T-helper 1 cell (primary cell): ENCODE data around the gene WFDC1.
A peak's percentile ranks its signal among the peaks of the same experiment; 100 is the strongest.

Experiments
- DNase-seq, 5 donors: peaks; one replicate each; pipeline ENCODE4 v3.0.0-alpha.2; 2012 to 2020
- total RNA-seq, 4 donors: gene quantifications; one replicate each; lab custom pipeline; 2026; lab: John Stamatoyannopoulos, UW

Gene WFDC1, protein sequence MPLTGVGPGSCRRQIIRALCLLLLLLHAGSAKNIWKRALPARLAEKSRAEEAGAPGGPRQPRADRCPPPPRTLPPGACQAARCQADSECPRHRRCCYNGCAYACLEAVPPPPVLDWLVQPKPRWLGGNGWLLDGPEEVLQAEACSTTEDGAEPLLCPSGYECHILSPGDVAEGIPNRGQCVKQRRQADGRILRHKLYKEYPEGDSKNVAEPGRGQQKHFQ
- 0 reads per million in 4 donors for total RNA-seq

DNA sequence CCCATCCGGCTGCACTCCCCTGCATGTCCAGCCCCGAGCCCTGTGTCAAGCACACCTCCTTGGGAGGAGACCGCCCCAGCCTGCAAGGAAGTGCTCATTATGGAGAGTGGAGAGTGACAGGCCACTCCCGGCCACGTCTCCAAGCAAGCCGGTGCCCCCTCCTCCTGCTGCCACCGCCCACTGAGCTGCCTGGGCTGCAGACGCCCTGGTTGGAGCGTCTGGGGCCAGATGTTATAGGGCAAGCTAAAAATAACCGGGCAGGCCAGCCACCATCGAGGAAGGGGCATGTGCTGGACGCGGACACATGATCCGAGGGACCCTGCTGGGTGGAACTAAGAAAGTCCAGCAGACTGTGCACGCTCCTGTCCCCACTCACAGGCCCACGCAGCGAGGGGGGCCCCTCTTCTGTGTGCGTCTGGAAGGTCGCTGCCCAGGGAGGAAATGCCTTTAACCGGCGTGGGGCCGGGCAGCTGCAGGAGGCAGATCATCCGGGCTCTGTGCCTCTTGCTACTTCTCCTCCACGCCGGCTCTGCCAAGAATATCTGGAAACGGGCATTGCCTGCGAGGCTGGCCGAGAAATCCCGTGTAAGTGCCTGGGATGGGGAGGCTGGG is at the start of gene WFDC1:
Gene WFDC1 (plus strand): TSS at position 348 of the 612 bp plus-strand sequence. CDS start 94 bp downstream, at position 442.
- DNase-seq: no peak

DNA sequence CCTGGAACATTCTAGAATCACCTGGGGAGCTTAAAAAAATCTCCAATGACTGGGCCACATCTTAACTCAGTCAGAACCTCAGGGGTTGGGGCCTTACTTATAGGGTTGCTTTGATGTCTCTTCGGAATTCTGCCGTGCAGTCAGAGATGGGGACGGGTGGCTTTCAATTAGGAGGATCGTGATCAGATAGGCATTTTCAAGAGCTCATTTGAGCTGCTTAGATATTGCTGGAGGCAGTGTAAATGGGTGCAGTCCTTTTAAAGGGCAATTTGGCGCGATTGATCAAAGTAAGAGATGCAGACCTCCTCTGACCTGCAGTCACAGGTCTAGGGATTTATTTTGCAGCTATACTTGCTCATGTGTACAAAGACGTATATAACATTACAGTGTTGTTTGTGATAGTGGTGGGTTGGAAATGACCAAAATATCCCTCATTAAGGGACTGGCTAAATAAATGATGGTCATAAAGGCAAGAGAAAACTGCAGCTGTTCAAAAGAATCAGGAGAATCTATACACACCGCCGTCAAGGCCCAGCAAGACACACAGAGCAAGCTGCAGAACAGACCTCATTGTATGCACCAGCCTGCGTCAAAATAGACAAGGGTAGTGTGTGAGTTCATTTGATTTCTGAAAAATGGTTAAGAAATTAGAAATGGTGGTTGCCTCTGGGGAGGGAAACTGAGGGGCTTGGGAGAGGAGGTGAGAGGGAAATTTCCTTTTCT is 48.6 kb upstream of the WFDC1 start:
- no peak for DNase-seq

DNA sequence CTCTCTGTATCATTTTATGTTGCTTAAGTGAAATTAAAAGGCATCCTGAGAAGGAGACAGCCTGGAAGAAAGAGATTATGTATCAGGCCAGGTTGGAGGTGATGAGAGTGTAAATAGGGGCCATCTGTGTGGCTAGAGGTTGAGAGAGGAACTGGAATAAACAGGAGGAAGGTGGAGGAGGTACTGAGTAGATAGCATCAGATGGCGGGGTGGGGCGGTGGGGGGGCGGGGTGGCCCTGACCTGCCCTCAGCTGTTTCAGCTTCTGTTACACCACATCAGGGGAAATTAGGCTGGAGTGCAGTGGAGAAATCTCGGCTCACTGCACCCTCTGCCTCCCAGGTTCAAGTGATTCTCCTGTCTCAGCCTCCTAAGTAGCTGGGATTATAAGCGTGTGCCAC is 48.0 kb upstream of the WFDC1 start:
- no peak for DNase-seq

DNA sequence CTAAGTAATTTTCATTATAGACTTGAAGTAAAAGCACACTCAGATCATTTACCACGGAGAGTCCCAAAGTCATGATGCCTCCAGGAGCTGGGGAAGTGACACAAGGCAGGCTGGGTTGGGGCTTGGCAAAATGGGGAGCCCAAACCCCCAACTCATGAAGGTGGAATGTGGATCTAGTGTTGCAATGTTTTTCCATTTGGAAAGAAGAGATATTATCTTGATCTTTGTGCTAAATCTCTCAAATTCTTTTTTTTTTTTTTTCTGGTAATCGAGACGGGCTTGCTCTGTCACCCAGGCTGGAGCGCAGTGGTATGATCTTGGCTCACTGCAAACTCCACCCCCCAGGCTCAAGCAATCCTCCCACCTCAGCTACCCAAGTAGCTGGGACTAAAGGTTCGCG is 47.3 kb upstream of the WFDC1 start:
- no peak for DNase-seq

DNA sequence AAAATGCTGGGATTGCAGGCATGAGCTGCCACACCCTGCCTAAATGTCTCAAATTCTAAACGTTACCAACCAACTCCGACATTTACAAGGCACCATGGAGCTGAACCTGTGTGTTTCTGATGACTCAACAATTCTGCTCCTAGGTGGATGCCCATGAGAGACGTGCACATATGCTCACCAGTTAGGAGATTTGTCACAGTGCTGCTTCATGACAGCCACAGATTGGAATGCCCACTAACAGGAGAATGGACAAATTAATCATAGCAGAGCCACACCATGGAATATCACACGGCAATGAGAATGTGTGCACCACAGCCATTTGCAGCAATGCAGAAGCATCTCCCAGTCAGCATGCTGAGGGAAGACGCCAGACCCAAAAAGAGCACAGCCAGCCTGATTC is 46.8 kb upstream of the WFDC1 start:
- no peak for DNase-seq

DNA sequence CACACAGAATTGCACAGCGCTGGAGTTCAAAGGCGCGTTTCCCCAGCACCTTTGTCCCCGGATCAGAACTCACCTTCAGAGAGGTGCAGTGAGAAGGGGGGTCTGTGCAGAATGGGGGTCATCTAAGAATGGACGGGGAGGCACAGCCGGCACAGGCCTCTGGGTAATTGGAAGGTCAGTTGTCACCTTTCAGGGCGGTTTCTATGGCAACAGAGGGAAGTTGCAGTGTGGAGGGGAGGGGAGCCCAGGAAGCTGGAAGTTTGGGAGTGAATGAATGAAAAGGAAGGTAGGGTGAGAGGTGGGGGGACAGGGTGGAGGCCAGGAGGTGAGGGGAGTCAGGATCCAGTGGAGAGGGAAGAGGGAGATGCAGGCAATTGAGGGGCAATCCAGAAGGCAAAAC is 42.5 kb upstream of the WFDC1 start:
- DNase-seq: no peak

DNA sequence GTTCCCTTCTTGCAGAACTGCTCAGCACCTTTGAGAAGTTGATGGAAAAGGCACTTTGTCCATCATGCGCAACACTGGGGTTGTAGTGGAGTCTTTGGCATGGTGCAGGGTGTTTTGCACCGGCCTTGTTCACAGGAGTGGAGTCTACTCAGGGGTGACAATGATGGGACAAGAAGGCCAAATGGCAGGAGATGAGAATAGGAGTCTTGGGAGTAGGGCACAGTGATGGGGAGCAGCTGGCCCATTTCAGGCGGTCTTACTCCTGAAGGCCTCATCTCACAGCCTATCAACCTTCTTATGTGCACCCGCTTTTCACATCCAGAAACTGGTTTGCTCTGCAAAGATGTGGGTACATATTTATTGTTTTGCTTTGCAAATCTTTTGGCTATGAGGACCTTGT is 41.5 kb upstream of the WFDC1 start:
- no peak for DNase-seq

DNA sequence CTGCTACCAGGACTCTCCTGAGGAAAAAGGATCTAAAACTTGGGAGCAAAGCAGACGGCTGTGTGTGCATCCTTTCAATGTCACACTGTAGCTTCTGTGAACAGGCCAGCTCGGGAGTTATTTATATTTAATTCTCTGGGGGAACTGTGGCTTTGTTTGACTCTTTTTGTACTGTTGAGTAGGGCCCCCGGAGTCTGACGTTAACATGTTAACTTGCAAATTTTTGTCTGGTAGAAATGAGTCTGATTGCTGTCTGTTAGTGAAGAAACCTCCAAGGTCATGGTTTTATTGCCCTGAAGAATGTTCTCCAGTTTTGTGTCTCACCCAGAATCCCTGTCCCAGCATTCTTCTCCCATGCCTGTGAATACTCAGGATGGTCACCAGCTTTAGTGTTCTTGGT is 40.6 kb upstream of the WFDC1 start:
- no peak for DNase-seq

DNA sequence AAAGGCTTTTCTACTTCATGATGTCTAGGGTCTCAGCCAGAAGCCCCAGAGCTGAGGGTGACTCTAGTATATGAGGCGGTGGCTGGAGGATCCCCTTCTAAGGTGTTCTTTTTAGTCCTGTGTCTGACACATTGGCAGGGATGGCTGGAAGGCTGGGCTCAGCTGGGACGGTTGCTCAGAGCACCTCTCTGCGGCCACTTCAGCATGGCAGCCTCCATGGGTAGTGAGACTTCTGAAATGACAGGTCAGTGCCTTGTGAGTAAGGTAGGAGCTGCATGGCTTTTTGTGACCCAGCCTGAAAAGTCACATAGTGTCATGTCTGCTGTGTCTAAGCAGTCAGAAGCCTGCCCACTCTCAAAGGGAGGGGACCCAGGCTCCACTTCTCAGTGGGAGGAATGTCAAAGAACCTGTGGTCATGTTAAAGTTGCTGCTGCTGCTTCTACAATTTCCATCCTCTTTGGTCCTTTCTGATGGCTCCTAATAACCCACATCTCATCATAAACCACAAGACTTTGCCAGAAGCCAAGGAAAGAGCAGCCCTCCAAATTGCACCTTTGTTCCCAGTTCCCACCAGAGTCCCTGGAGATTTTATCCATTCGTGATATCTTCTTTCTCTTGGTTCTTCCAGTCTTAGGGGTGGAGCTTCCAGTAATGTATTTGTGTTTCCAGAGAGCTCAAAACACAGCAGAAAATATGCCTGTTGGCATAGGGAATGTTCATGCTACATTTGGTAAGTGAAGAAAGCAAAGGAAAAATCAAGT is 39.4 kb upstream of the WFDC1 start:
- DNase-seq: no peak

DNA sequence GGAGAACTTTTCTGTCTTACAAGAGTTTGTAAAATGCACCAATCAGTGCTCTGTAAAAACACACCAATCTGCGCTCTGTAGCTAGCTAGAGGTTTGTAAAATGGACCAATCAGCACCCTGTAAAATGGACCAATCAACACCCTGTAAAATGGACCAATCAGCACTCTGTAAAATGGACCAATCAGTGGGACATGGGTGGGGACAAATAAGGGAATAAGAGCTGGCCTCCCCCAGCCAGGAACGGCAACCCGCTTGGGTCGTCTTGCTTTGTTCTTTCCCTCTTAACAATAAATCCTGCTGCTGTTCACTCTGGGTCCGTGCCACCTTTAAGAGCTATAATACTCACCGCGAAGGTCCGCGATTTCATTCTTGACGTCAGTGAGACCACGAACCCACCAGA is 36.4 kb upstream of the WFDC1 start:
- DNase-seq: no peak

DNA sequence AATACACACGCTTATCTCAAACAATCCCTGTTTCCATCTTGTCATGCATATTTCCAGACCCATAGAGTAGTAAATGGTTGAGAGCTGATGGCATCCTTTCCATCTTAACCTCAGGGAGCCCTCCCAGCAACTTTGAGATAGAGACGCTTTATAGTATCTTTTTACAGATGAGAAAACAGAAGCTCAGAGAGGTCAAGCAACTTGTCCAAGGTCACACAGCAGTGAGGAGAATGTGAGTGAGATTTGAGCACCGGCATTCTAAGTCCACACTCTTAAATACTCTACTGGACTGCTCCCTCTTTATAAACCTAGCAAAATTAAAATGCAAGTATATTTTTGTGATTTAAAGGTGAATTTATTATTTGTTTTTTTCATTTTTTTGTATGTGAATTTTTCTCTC is 35.0 kb upstream of the WFDC1 start:
- DNase-seq: no peak

DNA sequence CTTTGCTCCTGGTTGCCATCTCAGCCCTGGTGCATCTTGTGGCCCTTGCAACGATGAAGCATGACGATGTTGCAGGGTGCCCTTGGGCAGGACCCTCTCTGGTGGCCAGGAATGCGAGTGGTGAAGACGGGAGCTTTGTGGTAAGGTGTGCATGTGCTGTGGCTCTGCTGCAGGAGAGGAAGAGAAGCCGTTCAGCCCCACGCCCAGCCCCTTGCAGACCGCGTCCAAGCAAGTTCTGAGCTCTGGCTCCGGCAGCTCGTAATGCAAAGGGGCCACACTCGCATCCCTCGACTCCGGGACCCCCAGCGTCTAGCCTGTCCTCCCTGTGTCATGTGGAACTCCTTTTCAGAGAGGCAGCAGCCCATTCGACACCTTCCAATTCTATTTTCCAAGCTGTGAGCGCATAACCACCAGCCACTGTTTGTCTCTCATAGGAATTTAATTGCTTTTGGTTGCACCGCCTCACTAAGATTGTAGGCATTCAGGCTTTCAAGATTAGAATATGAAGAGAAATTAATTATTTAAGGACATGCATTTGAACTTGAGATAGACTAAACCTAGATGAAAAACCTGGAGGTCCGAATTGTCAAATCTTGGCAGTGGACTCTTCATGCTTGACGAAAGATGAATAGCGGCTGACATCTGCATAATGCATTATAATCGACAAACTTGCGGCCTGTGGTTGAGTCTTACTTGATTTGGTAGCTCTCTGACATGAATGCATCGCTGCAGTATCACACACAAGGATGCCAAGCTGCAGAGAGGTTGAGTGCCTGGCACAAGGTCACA is 33.7 kb upstream of the WFDC1 start:
- DNase-seq: no peak

DNA sequence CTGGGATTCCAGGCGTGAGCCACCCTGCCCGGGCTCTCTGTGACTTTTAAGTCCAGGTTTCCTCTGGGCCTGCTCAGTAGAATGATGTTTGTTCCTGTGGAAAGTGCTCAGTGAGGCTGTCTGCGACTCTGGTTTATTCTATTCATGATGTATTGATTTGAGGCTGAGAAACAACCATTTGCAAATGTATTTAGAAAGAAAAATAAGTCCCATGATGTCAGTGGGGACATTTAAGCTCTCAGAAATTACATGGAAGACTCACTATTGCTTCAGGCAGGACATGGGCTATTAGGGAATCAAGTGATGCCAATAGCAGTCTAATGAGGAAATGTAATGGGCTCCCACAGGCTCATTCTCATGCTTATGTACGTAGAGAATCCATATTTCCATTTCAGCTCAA is 32.6 kb upstream of the WFDC1 start:
- no peak for DNase-seq

DNA sequence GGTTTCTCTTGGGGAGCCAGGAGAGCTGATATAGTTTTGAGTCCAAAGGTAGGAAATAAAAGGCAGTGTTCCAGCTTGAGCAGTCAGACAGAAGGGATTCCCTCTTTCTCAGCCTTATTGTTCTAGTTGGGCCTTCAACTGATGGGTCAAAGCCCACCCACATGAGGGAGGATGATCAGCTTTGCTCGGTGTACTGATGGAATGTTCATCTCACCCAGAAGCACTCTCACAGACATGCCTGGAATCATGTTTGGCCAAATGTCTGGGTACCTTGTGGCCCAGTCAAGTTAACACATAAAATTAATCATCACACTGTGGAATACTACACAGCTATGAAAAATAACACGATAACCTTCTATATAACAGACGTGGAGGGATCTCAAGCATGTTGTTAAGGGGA is 31.7 kb upstream of the WFDC1 start:
- DNase-seq: no peak

DNA sequence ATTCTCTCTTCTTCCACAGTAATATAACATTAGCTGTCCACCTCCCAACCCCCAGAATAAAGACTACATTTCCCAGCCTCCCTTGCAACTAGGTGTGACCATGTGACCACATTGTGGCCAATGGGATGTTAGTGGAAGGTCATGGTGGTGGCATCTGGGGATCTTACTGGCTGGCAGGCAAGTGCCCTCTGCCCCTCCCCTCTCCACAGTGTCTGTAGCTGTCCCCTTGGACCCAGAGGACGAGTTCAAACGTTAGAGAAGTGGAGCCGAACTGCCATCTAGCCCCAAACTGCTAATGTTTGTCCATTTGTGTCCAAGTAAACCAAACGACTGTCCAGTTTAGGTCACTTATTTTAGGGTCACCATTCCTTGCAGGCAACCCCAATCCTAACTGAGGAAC is 28.2 kb upstream of the WFDC1 start:
- peak in 1 of 5 donors; percentile 27 for DNase-seq

DNA sequence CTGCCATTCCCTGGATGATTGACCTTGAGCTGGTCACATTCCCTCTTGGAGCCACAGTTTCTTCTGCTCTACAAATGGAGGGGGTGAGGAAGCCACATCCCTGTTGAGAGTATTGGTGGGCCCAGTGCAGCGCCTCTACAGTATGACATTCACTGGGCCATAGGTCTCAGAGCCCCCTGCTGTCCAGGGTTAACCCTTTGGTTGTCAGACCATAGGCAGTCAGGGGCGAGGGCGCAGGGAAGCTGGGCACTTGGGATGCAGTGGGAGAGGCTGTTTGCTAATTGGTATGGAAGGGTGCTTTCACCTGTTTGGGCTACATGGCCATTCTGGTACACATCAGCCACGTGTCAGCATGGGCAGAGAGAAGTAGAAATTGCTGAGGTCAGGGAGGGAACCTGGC is 27.3 kb upstream of the WFDC1 start:
- DNase-seq: no peak

DNA sequence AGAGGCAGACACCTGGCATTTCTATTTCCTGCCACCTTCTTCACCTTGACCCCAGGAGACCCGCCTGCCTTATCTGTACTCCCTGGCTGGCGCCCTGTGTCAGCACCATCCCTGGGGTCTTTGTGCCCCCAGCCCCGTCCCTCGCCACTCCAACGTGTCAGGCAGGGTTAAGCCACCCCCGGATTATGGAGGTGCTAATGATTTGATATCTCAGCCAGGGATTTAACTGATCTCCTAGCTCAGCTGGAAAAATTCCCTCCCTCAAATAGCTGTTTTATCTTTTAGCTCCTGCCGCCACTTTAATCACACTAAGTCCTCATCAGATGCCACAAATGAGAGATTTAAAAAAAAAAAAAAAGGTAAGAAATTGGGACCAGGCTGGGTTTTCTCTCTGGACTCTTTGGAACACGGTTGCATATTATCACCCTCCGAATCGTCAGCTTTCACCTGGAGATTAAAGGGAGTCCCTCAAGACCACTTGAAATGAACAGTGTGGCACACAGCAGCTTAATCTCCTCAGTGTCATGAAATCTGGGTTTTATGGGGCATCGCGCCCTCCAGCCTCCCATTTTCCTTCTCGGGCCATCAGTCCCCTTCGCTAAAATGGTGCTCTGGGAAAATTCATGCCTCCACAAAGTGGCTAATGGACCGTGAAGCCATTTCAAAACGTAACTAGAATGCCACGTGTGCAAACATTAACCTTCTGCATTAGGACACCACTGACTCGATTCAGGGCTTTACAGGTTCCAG is 26.2 kb upstream of the WFDC1 start:
- DNase-seq: no peak

DNA sequence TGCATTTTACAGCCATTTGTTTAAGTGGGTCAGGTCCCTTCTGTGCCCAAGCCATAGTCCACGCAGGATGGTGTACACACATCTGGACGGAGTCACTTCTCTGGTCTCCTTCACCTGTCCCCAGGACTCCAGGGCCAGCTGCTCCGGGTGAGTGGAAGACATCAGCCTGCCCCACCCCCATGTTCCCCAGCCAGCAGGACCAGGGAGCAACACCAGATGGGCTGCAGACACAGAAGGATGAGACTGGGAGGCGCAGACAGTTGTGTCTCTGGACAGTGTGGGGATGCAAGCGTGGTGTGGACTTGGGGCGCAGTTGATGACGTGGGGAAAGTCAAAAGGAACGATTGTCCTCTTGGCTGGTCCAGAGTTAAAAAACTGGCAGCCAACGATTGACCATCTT is 24.6 kb upstream of the WFDC1 start:
- no peak for DNase-seq

DNA sequence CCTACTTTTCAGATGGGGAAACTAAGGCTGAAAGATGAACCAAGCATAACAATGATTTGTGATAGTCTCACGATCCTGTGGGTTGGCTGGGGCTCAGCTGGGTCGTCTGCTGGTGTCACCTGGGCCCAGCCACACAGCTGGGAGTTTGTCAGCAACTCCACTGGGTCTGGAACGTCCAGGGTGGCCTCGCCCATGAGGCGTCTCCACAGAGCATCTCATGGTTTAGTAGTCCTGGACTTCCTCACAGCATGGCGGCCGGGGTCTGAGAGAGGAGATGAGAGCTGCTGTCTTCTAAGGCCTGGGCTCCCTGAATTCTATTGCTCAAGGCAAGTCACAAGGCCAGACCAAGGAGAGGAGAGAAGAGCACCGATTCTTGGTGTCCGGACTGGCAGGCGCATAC is 24.1 kb upstream of the WFDC1 start:
- DNase-seq: no peak

DNA sequence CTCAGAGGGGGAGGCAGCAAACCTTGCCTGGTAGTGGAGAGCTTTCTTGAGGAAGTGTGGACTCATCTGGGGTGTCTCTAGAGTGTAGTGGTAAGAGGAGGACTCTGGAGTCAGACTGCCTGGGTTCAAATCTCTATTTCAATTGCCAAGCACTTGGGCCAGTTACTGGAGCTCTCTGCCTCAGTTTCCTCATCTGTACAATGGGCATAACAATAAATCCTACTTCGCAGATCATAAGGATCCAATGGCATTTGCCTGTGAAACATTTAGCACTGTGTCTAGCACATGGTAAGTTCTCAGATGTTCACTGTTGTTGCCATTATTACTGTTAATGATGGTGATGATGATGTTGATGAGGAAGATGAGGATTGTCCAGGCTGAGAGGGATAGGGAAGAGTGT is 23.6 kb upstream of the WFDC1 start:
- DNase-seq: no peak

DNA sequence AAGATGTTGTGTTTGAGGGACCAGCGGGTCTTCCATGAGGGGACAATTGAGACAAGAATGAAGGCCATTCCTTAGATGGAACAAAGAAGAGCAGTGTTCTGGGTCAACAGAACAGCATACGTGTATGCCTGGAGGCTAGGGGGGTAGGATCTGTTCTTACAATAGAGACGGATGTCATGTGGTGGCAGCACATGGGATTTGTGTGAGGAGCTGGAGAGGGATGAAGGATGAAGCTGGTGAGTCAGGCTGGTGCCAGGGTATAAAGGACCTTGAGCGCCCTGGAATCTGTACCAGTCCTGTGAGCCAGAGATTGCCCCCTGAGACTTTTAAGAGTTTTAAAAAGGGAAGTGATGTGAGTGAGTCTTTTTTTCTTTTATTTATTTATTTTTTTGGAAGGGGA is 22.8 kb upstream of the WFDC1 start:
- no peak for DNase-seq

DNA sequence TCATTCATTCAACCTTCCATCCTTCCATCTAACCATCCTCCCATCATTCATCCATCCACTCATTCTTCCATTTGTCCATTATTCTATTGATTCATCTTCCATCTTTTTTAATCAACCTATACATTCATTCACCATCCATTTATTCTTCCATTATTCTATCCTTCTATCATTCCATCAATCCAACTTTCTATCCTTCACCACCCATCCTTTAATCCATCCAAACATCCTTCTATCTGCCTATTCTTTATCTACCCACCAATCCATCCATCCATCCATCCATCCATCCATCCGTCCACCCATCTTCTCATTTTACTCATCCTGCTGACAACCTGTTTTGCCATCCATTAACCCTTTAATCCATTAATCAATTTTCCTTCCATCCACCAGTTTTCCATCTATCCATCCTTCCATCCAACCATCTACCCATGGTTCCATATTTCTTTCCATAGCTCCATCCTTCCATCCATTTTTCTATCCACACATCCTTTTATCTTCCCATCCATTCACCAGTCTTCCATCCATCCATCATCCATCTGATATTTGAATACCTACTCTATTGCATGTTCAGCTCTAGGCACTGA is 21.8 kb upstream of the WFDC1 start:
- DNase-seq: no peak
